AG04449 (cell line): ENCODE measurements around the gene ZBTB4.

ENCODE experiments used
- CTCF ChIA-PET: fragments of 350-600 bp; formaldehyde crosslinking; extraction: SDS; loops from one replicate; lab custom pipeline; 2021; ENCODE audit warnings: antibody characterized with exemption; lab: Yijun Ruan, JAX
- POLR2A ChIA-PET: fragments of 400-600, 350-600 bp; formaldehyde crosslinking; extraction: SDS; loops from one replicate; lab custom pipeline; 2020; ENCODE audit warnings: antibody characterized with exemption, inconsistent platforms; lab: Yijun Ruan, JAX
- DNase-seq: peaks from one replicate; pipeline ENCODE4 v3.0.0-alpha.2; 2010; ENCODE audit warnings: low read depth, low spot score
- H3K4me3 ChIP-seq: 2 replicates; pipeline ENCODE4 v1.5.1; 2011; ENCODE audit warnings: low read depth, mild to moderate bottlenecking, control low read depth, low read length
- CTCF ChIP-seq: IDR thresholded peaks from one replicate; pipeline ENCODE4 v1.5.1; 2011; ENCODE audit warnings: mild to moderate bottlenecking, moderate library complexity, low read length, control low read depth, inconsistent platforms; ENCODE audit not compliant: insufficient read depth; ENCODE audit errors: missing control alignments

ZBTB4 gene

GRCh38 chr17:7428557-7428956 lies 50.9 kb downstream of the ZBTB4 start, which contains the start of gene SPEM3:
Gene SPEM3, plus strand, starts transcription at chr17:7428857. Its CDS starts 46 bp downstream, at chr17:7428903.
- no peak within 1 kb of the TSS for H3K4me3 ChIP-seq
- TF ChIP-seq CTCF, result no peak
- ChIA-PET CTCF (interaction anchor here (0.6 to 0.7 kb wide), 2 partner anchors 17 to 86 kb away, joined by 3 to 4 read pairs; no protein-coding TSS in a partner anchor), POLR2A (interaction anchor here (0.6 kb wide), 1 partner anchor 8 kb away, joined by 3 read pairs; no protein-coding TSS in a partner anchor)
- DNase-seq, result no peak

GRCh38 chr17:7427549-7427948 lies 51.9 kb downstream of the ZBTB4 start:
- CTCF ChIA-PET, result interaction anchor here (1.4 kb wide), 1 partner anchor 133 kb away, joined by 3 read pairs; no protein-coding TSS in a partner anchor
- no peak for DNase-seq
- POLR2A ChIA-PET, result no interaction called here

DNA sequence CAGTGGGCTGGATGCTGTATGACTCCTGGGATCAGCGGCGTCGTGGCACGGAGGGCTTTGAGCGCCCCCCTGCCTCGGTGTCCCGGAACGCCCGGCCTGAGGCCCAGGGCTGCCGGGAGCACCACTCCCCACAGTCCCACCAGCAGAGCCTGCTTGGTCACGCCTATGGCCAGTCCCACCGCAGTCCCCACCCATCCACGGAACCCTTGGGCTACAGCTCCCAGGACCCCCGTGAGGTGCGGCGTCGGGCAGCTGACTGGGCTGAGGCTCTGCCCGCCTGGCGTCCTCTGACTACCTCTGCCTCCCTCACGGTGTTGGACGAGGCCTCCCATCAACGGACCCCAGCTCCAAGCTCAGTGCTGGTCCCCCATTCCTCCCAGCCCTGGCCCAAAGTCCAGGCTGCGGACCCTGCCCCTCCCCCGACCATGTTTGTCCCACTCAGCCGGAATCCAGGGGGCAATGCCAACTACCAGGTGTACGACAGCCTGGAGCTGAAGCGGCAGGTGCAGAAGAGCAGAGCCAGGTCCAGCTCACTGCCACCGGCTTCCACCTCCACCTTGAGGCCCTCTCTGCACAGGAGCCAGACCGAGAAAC lies 52.4 kb downstream of the ZBTB4 start:
- ChIA-PET CTCF (interaction anchor here (1.4 kb wide), 1 partner anchor 133 kb away, joined by 3 read pairs; no protein-coding TSS in a partner anchor), POLR2A (no interaction called here)
- no peak overlapping the region for H3K4me3 ChIP-seq
- no peak for DNase-seq
- no peak for TF ChIP-seq CTCF

More at GRCh38 chr17:7427549-7427948, 51.9 kb downstream of the ZBTB4 start:
- no peak overlapping the region for H3K4me3 ChIP-seq
- no peak for TF ChIP-seq CTCF

- no peak overlapping the region for H3K4me3 ChIP-seq
- POLR2A ChIA-PET, result no interaction called here
- CTCF ChIA-PET, result interaction anchor here (3.4 kb wide), 1 partner anchor 10 kb away, joined by 10 read pairs; no protein-coding TSS in a partner anchor
- DNase-seq, result no peak
- no peak for TF ChIP-seq CTCF
These were observed 53.1 kb downstream of the ZBTB4 start for GRCh38 chr17:7426203-7426863.

GRCh38 chr17:7425756-7426155 lies 53.7 kb downstream of the ZBTB4 start:
- H3K4me3 ChIP-seq, result no peak overlapping the region
- DNase-seq, result no peak
- POLR2A ChIA-PET, result no interaction called here
- TF ChIP-seq CTCF, result no peak
- CTCF ChIA-PET, result interaction anchor here (1.6 to 3.4 kb wide), 3 partner anchors 11 to 71 kb away, joined by 3 to 10 read pairs (median 5); partner anchors contain the start of gene TMEM95

- DNase-seq, result no peak
- H3K4me3 ChIP-seq, result no peak within 1 kb of the TSS
- TF ChIP-seq CTCF, result no peak
- ChIA-PET CTCF (interaction anchor here (1.6 to 3.4 kb wide), 3 partner anchors 11 to 70 kb away, joined by 3 to 10 read pairs (median 5); partner anchors contain the start of gene TMEM95), POLR2A (interaction anchor here (1.2 kb wide), 1 partner anchor 19 kb away, joined by 6 read pairs; no protein-coding TSS in a partner anchor)
These were observed 54.1 kb downstream of the ZBTB4 start, which contains the start of gene SPEM2 for GRCh38 chr17:7425316-7425715. Gene SPEM2, plus strand, starts transcription at chr17:7425616. Its CDS starts 73 bp downstream, at chr17:7425689.
